Measurements from ENCODE around the gene SALL1. TPM values are rescaled to one million over a fixed set of nuclear protein-coding genes. Genes with fewer than 3 reads are reported as not detected.

Gene SALL1
- total and polyA plus RNA-seq, 2 of the 13 experiments (the other 11 are each of a cell fraction or from before 2014, with no cell fraction given) = 6.6 to 12.3 TPM

DNA sequence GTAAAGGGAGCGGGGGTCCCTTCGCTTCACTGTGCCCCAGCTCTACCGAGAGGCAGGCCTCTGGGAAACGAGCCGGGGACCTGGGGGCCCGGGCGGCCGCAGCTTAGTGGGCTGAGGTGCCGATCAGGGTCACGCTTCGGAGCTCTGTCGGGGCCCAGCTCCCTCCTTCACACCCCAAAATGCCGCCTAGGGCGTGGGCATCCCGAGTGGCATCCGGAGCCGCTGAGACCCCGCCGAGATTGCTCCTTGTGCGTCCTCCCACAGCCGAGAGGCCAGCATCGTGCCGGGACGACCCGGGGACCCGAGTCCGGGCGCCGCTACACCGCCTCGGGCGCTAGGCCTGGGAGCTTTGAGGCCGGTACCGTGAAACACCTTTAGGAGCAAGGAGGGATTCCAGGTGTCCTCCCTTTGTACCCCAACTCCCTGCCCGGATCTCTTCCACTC, 1.3 kb downstream of the SALL1 start (continued):
- TF ChIP-seq, protein P1, sequence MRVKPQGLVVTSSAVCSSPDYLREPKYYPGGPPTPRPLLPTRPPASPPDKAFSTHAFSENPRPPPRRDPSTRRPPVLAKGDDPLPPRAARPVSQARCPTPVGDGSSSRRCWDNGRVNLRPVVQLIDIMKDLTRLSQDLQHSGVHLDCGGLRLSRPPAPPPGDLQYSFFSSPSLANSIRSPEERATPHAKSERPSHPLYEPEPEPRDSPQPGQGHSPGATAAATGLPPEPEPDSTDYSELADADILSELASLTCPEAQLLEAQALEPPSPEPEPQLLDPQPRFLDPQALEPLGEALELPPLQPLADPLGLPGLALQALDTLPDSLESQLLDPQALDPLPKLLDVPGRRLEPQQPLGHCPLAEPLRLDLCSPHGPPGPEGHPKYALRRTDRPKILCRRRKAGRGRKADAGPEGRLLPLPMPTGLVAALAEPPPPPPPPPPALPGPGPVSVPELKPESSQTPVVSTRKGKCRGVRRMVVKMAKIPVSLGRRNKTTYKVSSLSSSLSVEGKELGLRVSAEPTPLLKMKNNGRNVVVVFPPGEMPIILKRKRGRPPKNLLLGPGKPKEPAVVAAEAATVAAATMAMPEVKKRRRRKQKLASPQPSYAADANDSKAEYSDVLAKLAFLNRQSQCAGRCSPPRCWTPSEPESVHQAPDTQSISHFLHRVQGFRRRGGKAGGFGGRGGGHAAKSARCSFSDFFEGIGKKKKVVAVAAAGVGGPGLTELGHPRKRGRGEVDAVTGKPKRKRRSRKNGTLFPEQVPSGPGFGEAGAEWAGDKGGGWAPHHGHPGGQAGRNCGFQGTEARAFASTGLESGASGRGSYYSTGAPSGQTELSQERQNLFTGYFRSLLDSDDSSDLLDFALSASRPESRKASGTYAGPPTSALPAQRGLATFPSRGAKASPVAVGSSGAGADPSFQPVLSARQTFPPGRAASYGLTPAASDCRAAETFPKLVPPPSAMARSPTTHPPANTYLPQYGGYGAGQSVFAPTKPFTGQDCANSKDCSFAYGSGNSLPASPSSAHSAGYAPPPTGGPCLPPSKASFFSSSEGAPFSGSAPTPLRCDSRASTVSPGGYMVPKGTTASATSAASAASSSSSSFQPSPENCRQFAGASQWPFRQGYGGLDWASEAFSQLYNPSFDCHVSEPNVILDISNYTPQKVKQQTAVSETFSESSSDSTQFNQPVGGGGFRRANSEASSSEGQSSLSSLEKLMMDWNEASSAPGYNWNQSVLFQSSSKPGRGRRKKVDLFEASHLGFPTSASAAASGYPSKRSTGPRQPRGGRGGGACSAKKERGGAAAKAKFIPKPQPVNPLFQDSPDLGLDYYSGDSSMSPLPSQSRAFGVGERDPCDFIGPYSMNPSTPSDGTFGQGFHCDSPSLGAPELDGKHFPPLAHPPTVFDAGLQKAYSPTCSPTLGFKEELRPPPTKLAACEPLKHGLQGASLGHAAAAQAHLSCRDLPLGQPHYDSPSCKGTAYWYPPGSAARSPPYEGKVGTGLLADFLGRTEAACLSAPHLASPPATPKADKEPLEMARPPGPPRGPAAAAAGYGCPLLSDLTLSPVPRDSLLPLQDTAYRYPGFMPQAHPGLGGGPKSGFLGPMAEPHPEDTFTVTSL (CRISPR knock-in tag; IDR thresholded peaks at IDR 0.05; ENCODE audit: borderline replicate concordance) = no peak
- TF ChIP-seq, protein P2, sequence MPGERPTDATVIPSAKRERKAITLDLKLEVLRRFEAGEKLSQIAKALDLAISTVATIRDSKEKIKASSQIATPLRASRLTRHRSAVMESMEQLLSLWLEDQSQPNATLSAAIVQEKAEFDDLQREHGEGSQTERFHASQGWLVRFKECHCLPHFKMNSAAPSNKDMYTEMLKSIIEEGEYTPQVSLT (CRISPR knock-in tag; IDR thresholded peaks at IDR 0.05; ENCODE audit: borderline replicate concordance, low read depth) = no peak
- TF ChIP-seq, protein P3, sequence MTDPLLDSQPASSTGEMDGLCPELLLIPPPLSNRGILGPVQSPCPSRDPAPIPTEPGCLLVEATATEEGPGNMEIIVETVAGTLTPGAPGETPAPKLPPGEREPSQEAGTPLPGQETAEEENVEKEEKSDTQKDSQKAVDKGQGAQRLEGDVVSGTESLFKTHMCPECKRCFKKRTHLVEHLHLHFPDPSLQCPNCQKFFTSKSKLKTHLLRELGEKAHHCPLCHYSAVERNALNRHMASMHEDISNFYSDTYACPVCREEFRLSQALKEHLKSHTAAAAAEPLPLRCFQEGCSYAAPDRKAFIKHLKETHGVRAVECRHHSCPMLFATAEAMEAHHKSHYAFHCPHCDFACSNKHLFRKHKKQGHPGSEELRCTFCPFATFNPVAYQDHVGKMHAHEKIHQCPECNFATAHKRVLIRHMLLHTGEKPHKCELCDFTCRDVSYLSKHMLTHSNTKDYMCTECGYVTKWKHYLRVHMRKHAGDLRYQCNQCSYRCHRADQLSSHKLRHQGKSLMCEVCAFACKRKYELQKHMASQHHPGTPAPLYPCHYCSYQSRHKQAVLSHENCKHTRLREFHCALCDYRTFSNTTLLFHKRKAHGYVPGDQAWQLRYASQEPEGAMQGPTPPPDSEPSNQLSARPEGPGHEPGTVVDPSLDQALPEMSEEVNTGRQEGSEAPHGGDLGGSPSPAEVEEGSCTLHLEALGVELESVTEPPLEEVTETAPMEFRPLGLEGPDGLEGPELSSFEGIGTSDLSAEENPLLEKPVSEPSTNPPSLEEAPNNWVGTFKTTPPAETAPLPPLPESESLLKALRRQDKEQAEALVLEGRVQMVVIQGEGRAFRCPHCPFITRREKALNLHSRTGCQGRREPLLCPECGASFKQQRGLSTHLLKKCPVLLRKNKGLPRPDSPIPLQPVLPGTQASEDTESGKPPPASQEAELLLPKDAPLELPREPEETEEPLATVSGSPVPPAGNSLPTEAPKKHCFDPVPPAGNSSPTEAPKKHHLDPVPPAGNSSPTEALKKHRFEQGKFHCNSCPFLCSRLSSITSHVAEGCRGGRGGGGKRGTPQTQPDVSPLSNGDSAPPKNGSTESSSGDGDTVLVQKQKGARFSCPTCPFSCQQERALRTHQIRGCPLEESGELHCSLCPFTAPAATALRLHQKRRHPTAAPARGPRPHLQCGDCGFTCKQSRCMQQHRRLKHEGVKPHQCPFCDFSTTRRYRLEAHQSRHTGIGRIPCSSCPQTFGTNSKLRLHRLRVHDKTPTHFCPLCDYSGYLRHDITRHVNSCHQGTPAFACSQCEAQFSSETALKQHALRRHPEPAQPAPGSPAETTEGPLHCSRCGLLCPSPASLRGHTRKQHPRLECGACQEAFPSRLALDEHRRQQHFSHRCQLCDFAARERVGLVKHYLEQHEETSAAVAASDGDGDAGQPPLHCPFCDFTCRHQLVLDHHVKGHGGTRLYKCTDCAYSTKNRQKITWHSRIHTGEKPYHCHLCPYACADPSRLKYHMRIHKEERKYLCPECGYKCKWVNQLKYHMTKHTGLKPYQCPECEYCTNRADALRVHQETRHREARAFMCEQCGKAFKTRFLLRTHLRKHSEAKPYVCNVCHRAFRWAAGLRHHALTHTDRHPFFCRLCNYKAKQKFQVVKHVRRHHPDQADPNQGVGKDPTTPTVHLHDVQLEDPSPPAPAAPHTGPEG (CRISPR knock-in tag; IDR thresholded peaks at IDR 0.05) = no peak
- TF ChIP-seq SP140L (CRISPR knock-in tag; IDR thresholded peaks at IDR 0.05; ENCODE audit: borderline replicate concordance) (no peak), PHB2 (IDR thresholded peaks at IDR 0.05; ENCODE audit: partially characterized antibody) (no peak), ZNF776 (CRISPR knock-in tag; IDR thresholded peaks at IDR 0.05) (no peak), REL (CRISPR knock-in tag; conservative IDR thresholded peaks at IDR 0.05) (no peak), TRIM24 (CRISPR knock-in tag; IDR thresholded peaks at IDR 0.05) (no peak), PAWR (CRISPR knock-in tag; IDR thresholded peaks at IDR 0.05; ENCODE audit: borderline replicate concordance) (no peak), SNRNP70 (IDR thresholded peaks at IDR 0.05; ENCODE audit: low read depth, low read length) (no peak), ELF1 (CRISPR knock-in tag; IDR thresholded peaks at IDR 0.05) (no peak), GTF3A (CRISPR knock-in tag; conservative IDR thresholded peaks at IDR 0.05) (no peak), KLF13 (CRISPR knock-in tag; IDR thresholded peaks at IDR 0.05) (peak; percentile 73; the same call in 1 of the 2 replicates)
- TF ChIP-seq, protein P4, sequence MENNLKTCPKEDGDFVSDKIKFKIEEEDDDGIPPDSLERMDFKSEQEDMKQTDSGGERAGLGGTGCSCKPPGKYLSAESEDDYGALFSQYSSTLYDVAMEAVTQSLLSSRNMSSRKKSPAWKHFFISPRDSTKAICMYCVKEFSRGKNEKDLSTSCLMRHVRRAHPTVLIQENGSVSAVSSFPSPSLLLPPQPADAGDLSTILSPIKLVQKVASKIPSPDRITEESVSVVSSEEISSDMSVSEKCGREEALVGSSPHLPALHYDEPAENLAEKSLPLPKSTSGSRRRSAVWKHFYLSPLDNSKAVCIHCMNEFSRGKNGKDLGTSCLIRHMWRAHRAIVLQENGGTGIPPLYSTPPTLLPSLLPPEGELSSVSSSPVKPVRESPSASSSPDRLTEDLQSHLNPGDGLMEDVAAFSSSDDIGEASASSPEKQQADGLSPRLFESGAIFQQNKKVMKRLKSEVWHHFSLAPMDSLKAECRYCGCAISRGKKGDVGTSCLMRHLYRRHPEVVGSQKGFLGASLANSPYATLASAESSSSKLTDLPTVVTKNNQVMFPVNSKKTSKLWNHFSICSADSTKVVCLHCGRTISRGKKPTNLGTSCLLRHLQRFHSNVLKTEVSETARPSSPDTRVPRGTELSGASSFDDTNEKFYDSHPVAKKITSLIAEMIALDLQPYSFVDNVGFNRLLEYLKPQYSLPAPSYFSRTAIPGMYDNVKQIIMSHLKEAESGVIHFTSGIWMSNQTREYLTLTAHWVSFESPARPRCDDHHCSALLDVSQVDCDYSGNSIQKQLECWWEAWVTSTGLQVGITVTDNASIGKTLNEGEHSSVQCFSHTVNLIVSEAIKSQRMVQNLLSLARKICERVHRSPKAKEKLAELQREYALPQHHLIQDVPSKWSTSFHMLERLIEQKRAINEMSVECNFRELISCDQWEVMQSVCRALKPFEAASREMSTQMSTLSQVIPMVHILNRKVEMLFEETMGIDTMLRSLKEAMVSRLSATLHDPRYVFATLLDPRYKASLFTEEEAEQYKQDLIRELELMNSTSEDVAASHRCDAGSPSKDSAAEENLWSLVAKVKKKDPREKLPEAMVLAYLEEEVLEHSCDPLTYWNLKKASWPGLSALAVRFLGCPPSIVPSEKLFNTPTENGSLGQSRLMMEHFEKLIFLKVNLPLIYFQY (CRISPR knock-in tag; IDR thresholded peaks at IDR 0.05; ENCODE audit: borderline replicate concordance) = no peak

All from HepG2 (cell line).